Cardiac muscle cell (in vitro differentiated cells and primary cell): ENCODE measurements around the gene EPHA10. TPM values are rescaled to one million over a fixed set of nuclear protein-coding genes. Genes with fewer than 3 reads are reported as not detected.
A peak's percentile ranks its signal among the peaks of the same experiment; 100 is the strongest.

ENCODE experiments used
- DNase-seq, 2 donors: peaks; one replicate each; pipeline versions ENCODE4 v3.0.0 to v3.0.0-alpha.2; 2010 to 2017; ENCODE audit warnings: low read depth in 1 of 2, low spot score in 1 of 2
- H3K27ac ChIP-seq: fragments of 200-600 bp; sonication (generic); 2 replicates; pipeline ENCODE4 v1.5.1; 2016
- H3K27me3 ChIP-seq: fragments of 200-600 bp; sonication (generic); 2 replicates; pipeline ENCODE4 v1.6.0; 2016; ENCODE audit warnings: control low read depth
- H3K36me3 ChIP-seq: fragments of 200-600 bp; sonication (generic); 2 replicates; pipeline ENCODE4 v1.5.1; 2016; ENCODE audit warnings: control low read depth
- H3K4me1 ChIP-seq: fragments of 200-600 bp; sonication (generic); 2 replicates; pipeline ENCODE4 v1.8.1; 2017; ENCODE audit warnings: low read depth, mild to moderate bottlenecking, mixed run types
- H3K4me3 ChIP-seq: fragments of 200-600 bp; sonication (generic); 2 replicates; pipeline ENCODE4 v1.5.1; 2016; ENCODE audit warnings: mild to moderate bottlenecking
- H3K9me3 ChIP-seq: fragments of 200-600 bp; sonication (generic); 2 replicates; pipeline ENCODE4 v1.5.1; 2017; ENCODE audit warnings: low read depth, mild to moderate bottlenecking, control low read depth
- CTCF ChIP-seq: IDR thresholded peaks from 2 replicates; pipeline ENCODE4 v1.5.1; 2012; ENCODE audit warnings: low read depth, mild to moderate bottlenecking, low read length
- polyA plus RNA-seq: library from polyadenylated mRNA; unstranded; fragments of >200 nt; fragmentation: Nextera tagmentation; extraction: Ambion mirVana; gene quantifications from 2 replicates; pipeline ENCODE4 v1.2.1, GENCODE V29; 2016
- total RNA-seq: library from RNA; depleted of rRNA; stranded (reverse); fragments of >200 nt; gene quantifications from 2 replicates; pipeline ENCODE4 v1.2.3, GENCODE V29; 2016

Gene EPHA10
- total and polyA plus RNA-seq, 2 experiments from 2014 or later: 0.38 TPM; not detected in 1

DNA sequence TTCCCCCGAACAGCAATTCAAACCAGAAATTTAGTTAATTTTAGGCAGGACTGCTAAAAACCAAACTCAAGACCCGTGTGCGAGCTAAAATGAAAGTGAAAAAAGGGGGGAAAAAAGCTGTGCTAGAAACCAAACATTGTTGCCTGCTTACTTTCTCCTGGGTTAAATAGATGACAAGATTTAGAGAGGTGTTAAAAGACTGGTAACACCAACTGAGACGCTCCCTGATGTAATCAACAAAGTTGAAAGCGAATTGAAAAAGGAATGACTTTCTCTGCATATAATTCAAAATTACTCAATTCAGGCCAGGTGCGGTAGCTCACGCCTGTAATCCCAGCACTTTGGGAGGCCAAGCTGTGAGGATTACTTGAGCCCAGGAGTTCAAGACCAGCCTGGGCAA is 65.8 kb downstream of the EPHA10 start:
- H3K27ac ChIP-seq: no peak overlapping the region
- peaks cover 19% of the 10 kb centered on the region for H3K36me3 ChIP-seq
- H3K27me3 ChIP-seq: no peaks in the 10 kb centered on the region
- H3K9me3 ChIP-seq: no peaks in the 10 kb centered on the region
- H3K4me1 ChIP-seq: no peaks in the 10 kb centered on the region
- DNase-seq: no peak
- H3K4me3 ChIP-seq: no peak overlapping the region
- no peak for TF ChIP-seq CTCF

GRCh38 chr1:37697737-37698136 is 67.2 kb downstream of the EPHA10 start:
- Histone ChIP-seq H3K4me1 (no peaks in the 10 kb centered on the region), H3K36me3 (peaks cover 19% of the 10 kb centered on the region)
- TF ChIP-seq CTCF: no peak

DNA sequence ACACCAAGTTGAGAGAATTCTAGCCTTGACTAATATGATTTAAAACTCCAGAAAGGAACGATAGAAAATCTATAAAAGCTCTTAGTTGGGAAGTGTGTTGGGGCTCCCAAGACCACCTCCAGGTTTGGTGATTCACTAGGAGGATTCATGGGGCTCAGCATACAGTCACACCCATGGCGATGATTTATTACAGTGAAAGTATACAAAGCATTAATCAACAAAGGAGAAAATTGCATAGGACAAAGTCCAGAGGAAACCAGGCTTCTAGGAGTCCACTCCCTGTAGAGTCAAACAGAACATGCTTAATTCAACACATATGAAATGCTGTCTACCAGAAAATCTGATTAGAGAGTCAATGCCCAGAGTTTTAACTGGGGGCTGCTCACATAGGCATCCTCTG is 67.8 kb downstream of the EPHA10 start:
- Histone ChIP-seq H3K27me3 (no peaks in the 10 kb centered on the region), H3K36me3 (peaks cover 19% of the 10 kb centered on the region), H3K4me3 (no peak overlapping the region), H3K9me3 (no peaks in the 10 kb centered on the region), H3K27ac (no peak overlapping the region), H3K4me1 (no peaks in the 10 kb centered on the region)
- DNase-seq: no peak
- TF ChIP-seq CTCF: no peak

More at GRCh38 chr1:37697737-37698136, 67.2 kb downstream of the EPHA10 start:
- no peaks in the 10 kb centered on the region for H3K9me3 ChIP-seq
- DNase-seq: no peak
- no peaks in the 10 kb centered on the region for H3K27me3 ChIP-seq
- H3K4me3 ChIP-seq: no peak overlapping the region
- no peak overlapping the region for H3K27ac ChIP-seq

DNA sequence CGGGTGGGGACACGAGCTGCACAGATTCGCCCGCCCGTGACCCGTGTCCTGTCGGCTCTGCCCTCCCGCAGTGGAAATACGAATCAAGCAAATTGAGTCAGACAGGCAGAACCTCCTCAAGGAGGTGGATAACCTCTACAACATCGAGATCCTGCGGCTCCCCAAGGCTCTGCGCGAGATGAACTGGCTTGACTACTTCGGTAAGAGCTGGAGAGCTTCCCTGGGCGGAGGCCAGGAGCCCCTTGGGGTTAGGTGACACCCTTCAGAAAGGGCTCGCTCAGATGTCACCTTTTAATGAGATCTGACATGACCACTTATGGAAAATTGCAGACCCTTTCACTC is 72.1 kb downstream of the EPHA10 start:
- Histone ChIP-seq H3K36me3 (peaks cover 6% of the 10 kb centered on the region), H3K9me3 (no peaks in the 10 kb centered on the region), H3K4me3 (peak overlapping the region; percentile 83), H3K27ac (peak overlapping the region; percentile 83), H3K27me3 (no peaks in the 10 kb centered on the region), H3K4me1 (peaks cover 14% of the 10 kb centered on the region)
- TF ChIP-seq CTCF: no peak
- DNase-seq: no peak

DNA sequence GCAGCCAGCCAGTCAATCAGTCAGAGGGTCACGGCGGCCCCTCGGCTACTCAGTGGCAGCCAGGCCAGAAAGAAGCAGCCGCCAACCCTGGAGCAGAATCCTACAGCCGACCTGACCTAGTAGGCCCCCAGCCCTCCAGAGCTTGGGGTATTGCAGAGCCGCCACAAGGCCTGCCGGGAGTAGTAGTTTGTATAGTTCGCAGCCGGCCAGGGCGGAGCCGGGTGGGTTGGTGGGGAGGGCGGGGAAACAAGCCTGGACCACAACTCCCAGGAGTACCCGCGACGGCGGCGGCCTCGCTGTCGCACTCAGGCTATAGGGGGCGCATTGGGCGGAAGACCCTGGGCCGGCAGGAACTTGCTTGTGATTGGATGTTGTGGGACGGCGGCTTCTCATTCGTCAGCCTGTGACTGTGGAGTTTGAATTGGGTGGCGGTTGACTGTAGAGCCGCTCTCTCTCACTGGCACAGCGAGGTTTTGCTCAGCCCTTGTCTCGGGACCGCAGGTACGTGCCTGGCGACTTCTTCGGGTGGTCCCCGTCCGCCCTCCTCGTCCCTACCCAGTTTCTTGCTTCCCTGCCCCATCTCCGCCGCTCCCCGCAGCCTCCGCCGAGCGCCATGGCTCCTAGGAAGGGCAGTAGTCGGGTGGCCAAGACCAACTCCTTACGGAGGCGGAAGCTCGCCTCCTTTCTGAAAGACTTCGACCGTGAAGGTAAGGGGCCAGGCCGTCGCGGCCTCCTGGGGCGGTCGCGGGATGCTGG is 72.7 kb downstream of the EPHA10 start, which contains the start of gene CDCA8:
Gene CDCA8 (plus strand): TSS at position 439 of the 756 bp plus-strand sequence. CDS start 175 bp downstream, at position 614.
- Histone ChIP-seq H3K36me3 (peaks cover 6% of the 10 kb centered on the region), H3K4me3 (peak within 1 kb of the TSS; percentile 83), H3K4me1 (peaks cover 14% of the 10 kb centered on the region), H3K9me3 (no peaks in the 10 kb centered on the region), H3K27ac (peak within 1 kb of the TSS; percentile 83), H3K27me3 (no peaks in the 10 kb centered on the region)
- peak; percentile 70 for TF ChIP-seq CTCF
- peak; percentile 98 to 99 for DNase-seq
